GM19397 (cell line): ENCODE measurements around the gene CDK5R1.
"Not testable (repeated sequence)": the region's sequence is repeated elsewhere in the genome, so short reads cannot be mapped to it uniquely, and the experiment has no call there.

Experiments used
- ATAC-seq: cut with Tn5 transposase; IDR thresholded peaks from one replicate; pipeline ENCODE4 v1.9.1; 2021; ENCODE audit warnings: mild to moderate bottlenecking, moderate library complexity; ENCODE audit not compliant: unreplicated experiment

CDK5R1 gene

GRCh38 chr17:32486701-32487472 is at the start of gene CDK5R1:
Gene CDK5R1 (plus strand): TSS chr17:32486993. CDS start chr17:32487621, 628 bp downstream.
- peak; percentile 44 for ATAC-seq

DNA sequence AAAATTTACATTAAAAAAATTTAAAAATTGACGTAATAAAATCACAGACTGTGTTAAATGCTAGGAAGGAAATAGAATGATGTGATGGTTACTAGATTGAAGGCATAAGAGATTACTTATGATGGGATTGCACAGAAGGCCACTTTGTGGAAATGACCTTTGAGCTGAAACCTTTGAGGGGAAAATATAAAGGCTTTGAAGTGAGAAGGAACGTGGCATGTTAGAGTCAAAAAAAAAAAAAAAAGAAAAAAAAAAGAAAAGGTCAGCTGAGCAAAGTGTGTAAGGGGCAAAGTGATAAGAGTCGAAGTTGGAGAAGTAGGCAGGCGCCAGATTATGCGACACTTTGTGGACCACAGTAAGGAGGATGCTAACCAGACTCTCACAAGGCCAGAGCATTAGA is 46.1 kb upstream of the CDK5R1 start:
- ATAC-seq: no peak

DNA sequence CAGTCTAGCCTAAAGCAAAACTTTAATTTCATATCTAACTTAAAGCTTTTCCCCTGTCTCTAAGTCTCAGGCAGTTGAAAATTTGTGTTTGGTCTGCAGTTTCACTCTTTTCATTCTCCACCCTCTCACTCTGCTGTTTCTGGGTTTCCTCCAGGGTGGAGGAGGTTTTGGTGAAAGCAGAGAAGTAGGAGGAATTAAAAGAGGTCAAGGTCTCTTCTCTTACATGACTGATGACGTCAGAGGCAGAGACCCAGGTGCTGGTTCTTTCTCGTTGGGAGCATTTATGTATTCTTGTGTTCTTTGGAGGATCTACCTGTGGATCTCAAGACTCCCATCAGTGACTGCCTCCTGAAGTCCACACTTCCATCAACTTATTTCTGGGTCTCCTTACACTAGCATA is 44.9 kb upstream of the CDK5R1 start:
- no peak for ATAC-seq

- no peak for ATAC-seq
Observed at GRCh38 chr17:32443827-32444300, 42.9 kb upstream of the CDK5R1 start.

- ATAC-seq: peak; percentile 94
Observed at GRCh38 chr17:32444301-32445073, 42.3 kb upstream of the CDK5R1 start, which contains the start of gene PSMD11. Gene PSMD11 (plus strand): TSS chr17:32444510. CDS start chr17:32444524, 14 bp downstream.

DNA sequence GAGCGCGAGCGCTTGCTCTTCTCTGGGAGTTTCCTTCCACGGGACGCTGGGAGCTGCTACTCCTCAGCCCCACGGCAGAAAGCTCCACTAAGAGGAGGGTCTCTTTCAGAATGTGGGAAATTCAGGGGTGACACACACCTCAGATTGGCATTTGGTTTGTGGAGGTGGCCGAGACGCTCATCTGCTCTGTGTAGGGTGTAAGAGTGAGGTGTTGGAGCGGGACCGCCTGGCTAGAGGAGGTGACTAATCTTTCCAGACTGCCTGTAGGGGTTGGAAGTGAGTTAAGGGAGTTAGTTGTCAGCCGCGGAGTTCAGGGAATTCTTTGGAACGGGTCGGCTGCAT is 41.7 kb upstream of the CDK5R1 start:
- no peak for ATAC-seq

GRCh38 chr17:32445497-32445896 is 41.3 kb upstream of the CDK5R1 start:
- no peak for ATAC-seq

- no peak for ATAC-seq
Observed at GRCh38 chr17:32445971-32446370, 40.8 kb upstream of the CDK5R1 start.

DNA sequence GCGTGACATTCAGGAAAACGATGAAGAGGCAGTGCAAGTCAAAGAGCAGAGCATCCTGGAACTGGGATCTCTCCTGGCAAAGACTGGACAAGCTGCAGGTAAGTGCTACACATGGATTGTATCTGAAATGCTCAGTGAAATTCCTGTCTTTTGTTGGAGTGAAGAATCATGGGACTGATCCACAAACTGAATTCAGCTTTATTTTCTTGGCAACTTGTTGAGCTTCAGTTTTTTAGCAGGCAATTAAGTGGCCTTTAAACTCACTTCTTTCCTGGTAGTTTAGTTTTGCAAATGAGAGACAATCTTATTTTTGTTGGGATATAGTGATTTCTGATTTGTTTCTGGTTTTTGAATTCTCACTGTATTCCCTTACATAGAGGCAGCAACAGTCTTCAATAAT is 39.8 kb upstream of the CDK5R1 start:
- ATAC-seq: no peak

DNA sequence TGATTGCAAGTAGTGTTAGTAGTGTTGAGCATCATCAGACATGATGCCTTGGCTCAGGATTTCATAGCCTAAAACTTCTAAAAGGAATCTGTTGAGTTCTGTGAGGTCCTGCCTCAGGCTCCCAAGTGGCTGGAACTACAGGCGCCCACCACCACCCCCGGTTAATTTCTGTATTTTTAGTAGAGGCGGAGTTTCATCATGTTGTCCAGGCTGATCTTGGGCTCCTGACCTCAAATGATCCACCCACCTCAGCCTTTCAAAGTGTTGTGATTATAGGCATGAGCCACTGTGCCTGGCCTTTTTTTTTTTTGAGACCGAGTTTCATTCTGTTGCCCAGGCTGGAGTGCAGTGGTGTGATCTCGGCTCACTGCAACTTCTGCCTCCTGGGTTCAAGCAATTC is 36.8 kb upstream of the CDK5R1 start:
- ATAC-seq: no peak

GRCh38 chr17:32450379-32450778 is 36.4 kb upstream of the CDK5R1 start:
- ATAC-seq: not testable (repeated sequence)

GRCh38 chr17:32451879-32452278 is 34.9 kb upstream of the CDK5R1 start:
- no peak for ATAC-seq

DNA sequence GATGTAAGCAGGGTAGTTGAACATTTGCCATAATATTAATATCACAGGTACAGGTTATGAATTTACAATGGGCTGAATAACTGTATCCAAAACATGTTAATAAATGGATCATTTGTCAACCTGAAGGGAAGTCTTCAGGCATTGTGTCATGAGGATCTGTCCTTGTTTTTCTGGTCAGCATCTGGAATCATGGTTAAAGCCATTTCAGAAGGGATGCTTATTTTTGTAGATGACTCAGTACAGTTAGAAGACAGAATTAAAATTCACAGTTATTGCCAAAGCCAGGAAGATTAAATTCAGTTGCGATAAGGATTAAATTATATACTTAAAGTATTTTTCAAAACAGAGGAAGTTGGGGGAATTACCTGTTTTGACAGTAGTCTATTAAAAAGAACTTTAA is 34.5 kb upstream of the CDK5R1 start:
- ATAC-seq: no peak

DNA sequence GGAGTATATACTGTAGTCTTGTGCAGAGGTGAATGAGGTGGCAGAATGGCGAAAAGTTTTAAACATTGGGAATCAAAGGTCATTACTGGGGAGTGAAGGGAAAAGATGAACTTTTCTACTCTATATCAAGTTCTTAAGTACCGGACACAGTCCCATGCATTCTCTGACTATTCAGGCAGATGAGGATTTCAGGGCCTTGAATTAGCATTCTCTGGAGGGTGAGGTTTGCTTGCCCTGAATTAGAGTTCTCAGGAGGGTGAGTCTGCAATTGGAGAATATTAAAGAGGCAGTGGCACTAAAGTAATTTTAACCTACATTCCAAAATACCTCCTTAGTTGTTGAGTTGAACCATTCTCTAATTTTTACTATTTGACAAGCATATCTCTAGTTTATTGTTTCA is 33.4 kb upstream of the CDK5R1 start:
- ATAC-seq: no peak

DNA sequence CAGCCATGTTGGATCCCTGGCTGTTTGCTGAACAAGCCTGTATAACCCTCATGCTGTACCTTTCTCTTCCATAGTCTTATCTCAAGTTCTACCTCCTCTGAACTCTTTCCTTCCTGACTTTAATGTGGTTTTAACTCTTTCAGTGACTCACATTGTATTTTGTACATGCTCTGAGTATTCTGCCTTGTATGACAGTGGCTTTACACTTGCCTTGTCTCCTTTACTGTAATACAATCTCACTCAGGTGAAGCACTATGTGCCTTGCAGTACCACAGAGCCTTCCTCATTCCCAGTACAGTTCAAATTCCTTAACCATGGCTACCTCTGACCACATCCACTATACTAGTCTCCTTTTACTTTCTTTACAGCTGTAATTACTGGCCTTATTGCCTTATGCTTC is 28.4 kb upstream of the CDK5R1 start:
- no peak for ATAC-seq

DNA sequence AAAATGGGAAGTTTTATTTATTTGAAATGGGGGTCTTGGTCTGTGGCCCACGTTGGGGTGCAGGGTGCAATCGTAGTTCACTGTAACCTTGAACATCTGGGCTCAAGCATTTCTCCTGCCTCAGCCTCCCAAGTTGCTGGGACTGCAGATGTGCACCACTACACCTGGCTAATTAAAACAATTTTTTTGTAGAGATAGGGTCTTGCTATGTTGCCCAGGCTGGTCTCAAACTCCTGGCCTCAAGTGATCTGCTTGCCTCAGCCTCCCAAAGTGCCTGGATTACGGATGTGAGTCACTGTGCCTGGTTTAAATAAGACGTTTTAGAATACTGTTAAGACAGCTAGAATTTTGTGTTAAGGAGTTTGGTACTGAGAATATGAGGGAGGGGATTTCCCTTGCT is 26.7 kb upstream of the CDK5R1 start:
- ATAC-seq: no peak

- no peak for ATAC-seq
Observed at GRCh38 chr17:32461498-32461852, 25.3 kb upstream of the CDK5R1 start.

- no peak for ATAC-seq
Observed at GRCh38 chr17:32461853-32462617, 24.8 kb upstream of the CDK5R1 start.

- no peak for ATAC-seq
Observed at GRCh38 chr17:32463304-32463703, 23.5 kb upstream of the CDK5R1 start.

DNA sequence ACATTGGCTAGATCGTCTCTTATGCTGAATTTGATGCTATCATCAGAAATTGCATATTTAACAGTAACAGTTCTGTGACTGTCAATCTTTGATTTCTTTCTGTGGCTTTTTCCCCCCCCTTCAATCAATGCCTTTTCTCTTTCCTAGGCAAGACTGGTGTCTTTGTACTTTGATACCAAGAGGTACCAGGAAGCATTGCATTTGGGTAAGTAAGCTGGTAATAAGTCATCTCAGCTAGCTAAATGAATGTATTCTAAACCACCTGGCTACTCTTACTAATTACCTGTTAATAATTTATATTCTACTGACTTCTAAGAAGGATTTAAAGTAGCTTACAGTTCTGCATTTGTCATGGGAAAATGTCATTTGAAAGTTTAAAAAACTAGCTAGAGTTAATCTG is 22.4 kb upstream of the CDK5R1 start:
- ATAC-seq: no peak

DNA sequence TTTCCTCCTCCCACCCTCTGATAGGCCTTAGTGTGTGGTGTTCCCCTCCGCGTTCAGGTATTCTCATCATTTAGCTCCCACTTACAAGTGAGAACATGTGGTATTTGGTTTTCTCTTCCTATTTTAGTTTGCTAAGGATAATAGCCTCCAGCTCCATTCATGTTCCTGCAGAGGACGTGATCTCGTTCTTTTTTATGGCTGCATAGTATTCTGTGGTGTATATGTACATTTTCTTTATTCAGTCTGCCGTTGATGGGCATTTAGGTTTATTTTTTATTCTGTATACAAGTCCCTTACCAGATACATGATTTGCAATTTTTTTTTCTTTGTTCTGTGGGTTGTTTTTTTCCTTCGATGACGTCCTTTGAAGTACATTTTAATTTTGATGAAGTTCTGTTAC is 18.8 kb upstream of the CDK5R1 start:
- no peak for ATAC-seq
